SK-N-SH (cell line): ENCODE measurements around the gene GPX2. TPM values are rescaled to one million over a fixed set of nuclear protein-coding genes. Genes with fewer than 3 reads are reported as not detected.

Source experiments
- CTCF ChIA-PET: fragments of 300-600, 350-600 bp; formaldehyde crosslinking; extraction: SDS; loops from one replicate; lab custom pipeline; 2021; lab: Yijun Ruan, JAX
- POLR2A ChIA-PET: fragments of 350-600 bp; sonication (Branson Sonifier 250); formaldehyde crosslinking; extraction: SDS; loops from one replicate; lab custom pipeline; 2020; ENCODE audit warnings: antibody characterized with exemption, inconsistent platforms; lab: Yijun Ruan, JAX
- DNase-seq: peaks from one replicate; pipeline ENCODE4 v3.0.0; 2012
- H2AFZ ChIP-seq: fragments of 200-600 bp; sonication (generic); 2 replicates; pipeline ENCODE4 v1.8.1; 2016; ENCODE audit warnings: antibody characterized with exemption, mild to moderate bottlenecking, low read depth
- H3F3A ChIP-seq: fragments of 200-600 bp; sonication (generic); replicated peaks from 2 replicates; pipeline ENCODE3; 2016; ENCODE audit warnings: antibody characterized with exemption, mild to moderate bottlenecking; ENCODE audit not compliant: insufficient read depth
- H3K27ac ChIP-seq, 2 experiments: fragments of 200-500 bp in 1 of 2; fragments of 200-600 bp in 1 of 2; sonication (Bioruptor generic) in 1 of 2; sonication (generic), shearing (Covaris generic) in 1 of 2; 2 replicates each; pipeline versions ENCODE4 v1.5.1 to v1.6.1; 2014 to 2016; ENCODE audit warnings: low read depth in 2 of 2, inconsistent platforms in 1 of 2, low read length in 1 of 2, mild to moderate bottlenecking in 1 of 2, mixed read lengths in 1 of 2
- H3K27me3 ChIP-seq: fragments of 200-600 bp; sonication (generic), shearing (Covaris generic); 2 replicates; pipeline ENCODE4 v1.6.1; 2016; ENCODE audit warnings: mixed run types; ENCODE audit not compliant: insufficient read depth
- H3K36me3 ChIP-seq, 2 experiments: fragments of 200-500 bp in 1 of 2; fragments of 200-600 bp in 1 of 2; sonication (Bioruptor generic) in 1 of 2; sonication (generic) in 1 of 2; replicated peaks in 1 of 2; 2 replicates each; pipeline versions ENCODE3 to v1.5.1; 2014 to 2016; ENCODE audit warnings: low read length in 1 of 2, mild to moderate bottlenecking in 1 of 2; ENCODE audit not compliant: insufficient read depth in 2 of 2, control insufficient read depth in 1 of 2
- H3K4me1 ChIP-seq, 2 experiments: fragments of 200-500 bp in 1 of 2; fragments of 200-600 bp in 1 of 2; sonication (Bioruptor generic) in 1 of 2; sonication (generic), shearing (Covaris generic) in 1 of 2; 2 replicates each; pipeline versions ENCODE4 v1.5.1 to v1.6.1; 2014 to 2016; ENCODE audit warnings: low read depth in 1 of 2, low read length in 1 of 2, mixed run types in 1 of 2; ENCODE audit not compliant: insufficient read depth in 2 of 2, control insufficient read depth in 1 of 2
- H3K4me2 ChIP-seq: fragments of 200-600 bp; sonication (generic), shearing (Covaris generic); 2 replicates; pipeline ENCODE4 v1.6.1; 2017; ENCODE audit warnings: mixed run types
- H3K4me3 ChIP-seq, 2 experiments: fragments of 200-500 bp in 1 of 2; fragments of 200-600 bp in 1 of 2; sonication (Bioruptor generic) in 1 of 2; sonication (generic), shearing (Covaris generic) in 1 of 2; 2 replicates each; pipeline versions ENCODE4 v1.5.1 to v1.8.1; 2014 to 2016; ENCODE audit warnings: low read depth in 2 of 2, inconsistent platforms in 1 of 2, low read length in 1 of 2, mild to moderate bottlenecking in 1 of 2, mixed read lengths in 1 of 2, moderate library complexity in 1 of 2
- H3K79me2 ChIP-seq: fragments of 200-600 bp; sonication (generic); 2 replicates; pipeline ENCODE4 v1.8.1; 2017; ENCODE audit warnings: mild to moderate bottlenecking; ENCODE audit not compliant: insufficient read depth
- H3K9ac ChIP-seq: fragments of 200-600 bp; sonication (generic); 2 replicates; pipeline ENCODE4 v1.6.1; 2017; ENCODE audit warnings: mixed run types
- H3K9me2 ChIP-seq: fragments of 200-600 bp; sonication (generic); 2 replicates; pipeline ENCODE4 v1.6.1; 2017; ENCODE audit warnings: mixed run types
- H3K9me3 ChIP-seq: fragments of 200-600 bp; sonication (generic); 2 replicates; pipeline ENCODE4 v1.6.1; 2017; ENCODE audit warnings: mixed run types, mild to moderate bottlenecking, moderate library complexity
- H4K20me1 ChIP-seq: fragments of 200-600 bp; sonication (generic); 2 replicates; pipeline ENCODE4 v1.6.1; 2017; ENCODE audit warnings: mild to moderate bottlenecking, mixed run types; ENCODE audit not compliant: insufficient read depth
- CTCF ChIP-seq: fragments of 200-600 bp; sonication (generic); IDR thresholded peaks from 2 replicates; pipeline ENCODE4 v1.6.1; 2017; ENCODE audit warnings: antibody characterized with exemption, mild to moderate bottlenecking, moderate library complexity
- GATA2 ChIP-seq: sonication (generic); formaldehyde crosslinking; IDR thresholded peaks from 2 replicates; pipeline ENCODE4 v1.5.0; 2020; ENCODE audit warnings: mild to moderate bottlenecking, missing genetic modification reagents
- MAX ChIP-seq: IDR thresholded peaks from 2 replicates; pipeline ENCODE4 v1.4.0; 2012; ENCODE audit warnings: low read depth
- NFIC ChIP-seq: IDR thresholded peaks from 2 replicates; pipeline ENCODE4 v1.4.0; 2012; ENCODE audit warnings: borderline replicate concordance
- PBX3 ChIP-seq: IDR thresholded peaks from 2 replicates; pipeline ENCODE4; 2012
- RAD21 ChIP-seq: IDR thresholded peaks from 2 replicates; pipeline ENCODE4 v1.6.1; 2012; ENCODE audit warnings: mild to moderate bottlenecking, low read length
- REST ChIP-seq: IDR thresholded peaks from 2 replicates; pipeline ENCODE4 v1.6.1; 2012; ENCODE audit warnings: mild to moderate bottlenecking, low read depth, low read length, moderate library complexity
- RXRA ChIP-seq: IDR thresholded peaks from 2 replicates; pipeline ENCODE4 v1.4.0; 2012; ENCODE audit warnings: low read depth, mild to moderate bottlenecking, borderline replicate concordance
- TAF1 ChIP-seq: IDR thresholded peaks from 2 replicates; pipeline ENCODE4 v1.6.1; 2012; ENCODE audit warnings: low read depth, mild to moderate bottlenecking, low read length, moderate library complexity, borderline replicate concordance
- TEAD4 ChIP-seq: IDR thresholded peaks from 2 replicates; pipeline ENCODE4 v1.4.0; 2012; ENCODE audit warnings: mild to moderate bottlenecking, borderline replicate concordance; ENCODE audit not compliant: insufficient read depth
- USF1 ChIP-seq: IDR thresholded peaks from 2 replicates; pipeline ENCODE4 v1.4.0; 2012; ENCODE audit warnings: low read depth, borderline replicate concordance
- WGBS: methylation state at CpG from one replicate; pipeline ENCODE4 v1.1.6; 2017; ENCODE audit warnings: low lambda C conversion rate; 5-methylcytosine and 5-hydroxymethylcytosine counted together
- polyA plus RNA-seq, 3 experiments: library from polyadenylated mRNA; depleted of rRNA; stranded (reverse); fragments of >200 nt; gene quantifications; 2 replicates each; pipeline ENCODE4 v1.2.3, GENCODE V29; 2012

Gene GPX2
- polyA plus RNA-seq, 1 of the 3 experiments (the other 2 are of a cell fraction): not detected

- Histone ChIP-seq H3K79me2 (peaks cover 93% of the 10 kb centered on the region), H4K20me1 (peaks cover 19% of the 10 kb centered on the region), H3K9me3 (no peaks in the 10 kb centered on the region; the same call in 1 of the 2 replicates), H3K4me3 (no peak overlapping the region), H3K27ac (no peak overlapping the region), H3K4me2 (no peak overlapping the region), H3K4me1 (peaks cover 9 to 15% of the 10 kb centered on the region in 2 experiments; a peak in 3 of 4 replicates), H2AFZ (no peak overlapping the region)
- DNase-seq: no peak
- POLR2A ChIA-PET: no interaction called here
- TF ChIP-seq RXRA: no peak
- TF ChIP-seq MAX: no peak
- no peak for TF ChIP-seq NFIC
- no peak for TF ChIP-seq PBX3
- no peak for TF ChIP-seq TAF1
- TF ChIP-seq, all 33 proteins: peak for 0
- Histone ChIP-seq H3K27me3 (no peaks in the 10 kb centered on the region), H3K9me2 (no peaks in the 10 kb centered on the region), H3F3A (peaks cover 5% of the 10 kb centered on the region), H3K36me3 (peaks cover 10 to 22% of the 10 kb centered on the region in 2 experiments), H3K9ac (no peak overlapping the region)
- CTCF ChIA-PET: interaction anchor here (1.1 to 2.2 kb wide), 3 partner anchors 8 to 96 kb away, joined by 3 to 7 read pairs (median 4); no protein-coding TSS in a partner anchor
These were observed 23.3 kb downstream of the GPX2 start for GRCh38 chr14:64919215-64919614.

- H3K27ac ChIP-seq: no peak overlapping the region
- no peak overlapping the region for H3K9ac ChIP-seq
- peaks cover 88% of the 10 kb centered on the region for H3K79me2 ChIP-seq
- CTCF ChIA-PET: interaction anchor here (0.7 to 2.2 kb wide), 4 partner anchors 7 to 95 kb away, joined by 3 to 7 read pairs (median 4); no protein-coding TSS in a partner anchor
- peak overlapping the region; percentile 43; the same call in 1 of the 2 replicates for H3K4me2 ChIP-seq
- no peaks in the 10 kb centered on the region for H3K9me2 ChIP-seq
- TF ChIP-seq CTCF: no peak
- TF ChIP-seq MAX: no peak
- TF ChIP-seq TEAD4: no peak
- TF ChIP-seq GATA2: no peak
- TF ChIP-seq TAF1: no peak
- TF ChIP-seq REST: no peak
- no peak for TF ChIP-seq RAD21
- no peak for TF ChIP-seq USF1
- H3K27me3 ChIP-seq: no peaks in the 10 kb centered on the region
- peaks cover 19% of the 10 kb centered on the region for H4K20me1 ChIP-seq
- H2AFZ ChIP-seq: no peak overlapping the region
- WGBS: 86% methylated on average over 4 of the region's 4 CpGs
- DNase-seq: no peak
- no peaks in the 10 kb centered on the region; the same call in 1 of the 2 replicates for H3K9me3 ChIP-seq
- H3K36me3 ChIP-seq: peaks cover 0 to 16% of the 10 kb centered on the region in 2 experiments
- H3F3A ChIP-seq: peaks cover 5% of the 10 kb centered on the region
- H3K4me1 ChIP-seq: peaks cover 9 to 15% of the 10 kb centered on the region in 2 experiments; a peak in 3 of 4 replicates
- POLR2A ChIA-PET: no interaction called here
- H3K4me3 ChIP-seq: no peak overlapping the region
These were observed 24.3 kb downstream of the GPX2 start for GRCh38 chr14:64918216-64918615.
